Measurements from ENCODE around the gene KCTD10. TPM values are rescaled to one million over a fixed set of nuclear protein-coding genes. Genes with fewer than 3 reads are reported as not detected.

KCTD10 gene
- total and polyA plus RNA-seq, 2 of the 13 experiments (the other 11 are each of a cell fraction or from before 2014, with no cell fraction given), result 6.9 to 25.4 TPM

- TF ChIP-seq IRF2 (CRISPR knock-in tag; IDR thresholded peaks at IDR 0.05), result 0 out of 2 replicates have a peak, but pooled peaks have one; percentile 13
- TF ChIP-seq MXD4 (CRISPR knock-in tag; IDR thresholded peaks at IDR 0.05), result 0 out of 2 replicates have a peak, but pooled peaks have one; percentile 32
- TF ChIP-seq NR2F2 (IDR thresholded peaks at IDR 0.05; ENCODE audit: borderline replicate concordance, low read depth), result peak; percentile 26; the same call in 1 of the 2 replicates
- no peak for TF ChIP-seq MBD4 (IDR thresholded peaks at IDR 0.05; ENCODE audit: borderline replicate concordance, low read length)
- peak; percentile 44; the same call in 1 of the 2 replicates for TF ChIP-seq ZNF225 (CRISPR knock-in tag; IDR thresholded peaks at IDR 0.05)
- TF ChIP-seq NCOR1 (IDR thresholded peaks at IDR 0.05; ENCODE audit: borderline replicate concordance, low read length), result peak; percentile 66; the same call in 1 of the 2 replicates
- no peak for TF ChIP-seq PLRG1 (conservative IDR thresholded peaks at IDR 0.05)
- TF ChIP-seq YEATS2 (CRISPR knock-in tag; IDR thresholded peaks at IDR 0.05; ENCODE audit: borderline replicate concordance), result peak; percentile 85
- peak; percentile 90 for TF ChIP-seq BRD4 (CRISPR knock-in tag; IDR thresholded peaks at IDR 0.05)
- no peak for TF ChIP-seq ARNT (IDR thresholded peaks at IDR 0.05)
- no peak; the same call in 1 of the 2 replicates for TF ChIP-seq THAP7 (CRISPR knock-in tag; IDR thresholded peaks at IDR 0.05)
- TF ChIP-seq KDM3A (CRISPR knock-in tag; IDR thresholded peaks at IDR 0.05; ENCODE audit: low read depth), result peak; percentile 79; the same call in 1 of the 2 replicates
- TF ChIP-seq ZNF12 (CRISPR knock-in tag; IDR thresholded peaks at IDR 0.05), result 0 out of 2 replicates have a peak, but pooled peaks have one; percentile 20
- peak; percentile 60; the same call in 1 of the 2 replicates for TF ChIP-seq MTA1 (CRISPR knock-in tag; IDR thresholded peaks at IDR 0.05; ENCODE audit: borderline replicate concordance)
- peak; percentile 50; the same call in 1 of the 2 replicates for TF ChIP-seq UBTF (CRISPR knock-in tag; IDR thresholded peaks at IDR 0.05)
- TF ChIP-seq SNAI1 (CRISPR knock-in tag; IDR thresholded peaks at IDR 0.05; ENCODE audit: borderline replicate concordance), result peak; percentile 86
- no peak for TF ChIP-seq CENPBD1 (CRISPR knock-in tag; IDR thresholded peaks at IDR 0.05; ENCODE audit: borderline replicate concordance, low read depth)
- TF ChIP-seq ZNF205 (CRISPR knock-in tag; IDR thresholded peaks at IDR 0.05), result 0 out of 2 replicates have a peak, but pooled peaks have one; percentile 25
- peak; percentile 99 for TF ChIP-seq GATAD1 (CRISPR knock-in tag; IDR thresholded peaks at IDR 0.05)
- TF ChIP-seq ZNF609 (CRISPR knock-in tag; IDR thresholded peaks at IDR 0.05; ENCODE audit: borderline replicate concordance), result no peak; the same call in 1 of the 2 replicates
Observed at GRCh38 chr12:109477185-109477962, at the start of gene KCTD10, which contains the start of gene UBE3B (continued).

Measured in HepG2 (cell line).